ENCODE data around the gene REEP1. TPM values are rescaled to one million over a fixed set of nuclear protein-coding genes. Genes with fewer than 3 reads are reported as not detected.

REEP1 gene
- total RNA-seq, 1 donor from 2014 or later, result 167 TPM

GRCh38 chr2:86375623-86376022, 38.2 kb upstream of the REEP1 start:
- Mint-ChIP-seq H3K27me3 (ENCODE audit: unreplicated experiment) (peaks cover 3% of the 10 kb centered on the region), H3K9me3 (ENCODE audit: unreplicated experiment) (no peaks in the 10 kb centered on the region), H3K27ac (ENCODE audit: unreplicated experiment) (no peak overlapping the region), H3K4me1 (ENCODE audit: low read depth, unreplicated experiment) (peaks cover 8% of the 10 kb centered on the region), H3K36me3 (ENCODE audit: unreplicated experiment) (no peaks in the 10 kb centered on the region), H3K4me3 (ENCODE audit: unreplicated experiment) (no peak overlapping the region)
- no peak for DNase-seq
- TF ChIP-seq CTCF (IDR thresholded peaks at IDR 0.05; ENCODE audit: partially characterized antibody, unreplicated experiment), result no peak

- H3K4me3 Mint-ChIP-seq (ENCODE audit: unreplicated experiment), result peak overlapping the region; percentile 23
- peak; percentile 67 for TF ChIP-seq CTCF (IDR thresholded peaks at IDR 0.05; ENCODE audit: partially characterized antibody, unreplicated experiment)
- peaks cover 8% of the 10 kb centered on the region for H3K4me1 Mint-ChIP-seq (ENCODE audit: low read depth, unreplicated experiment)
- H3K36me3 Mint-ChIP-seq (ENCODE audit: unreplicated experiment), result peaks cover 8% of the 10 kb centered on the region
- DNase-seq, result peak; percentile 51
- H3K9me3 Mint-ChIP-seq (ENCODE audit: unreplicated experiment), result peaks cover 4% of the 10 kb centered on the region
- peaks cover 3% of the 10 kb centered on the region for H3K27me3 Mint-ChIP-seq (ENCODE audit: unreplicated experiment)
- peak overlapping the region; percentile 7 for H3K27ac Mint-ChIP-seq (ENCODE audit: unreplicated experiment)
These were observed 35.4 kb upstream of the REEP1 start for GRCh38 chr2:86372641-86373502.

- H3K27ac Mint-ChIP-seq (ENCODE audit: unreplicated experiment), result no peak overlapping the region
- H3K9me3 Mint-ChIP-seq (ENCODE audit: unreplicated experiment), result peaks cover 4% of the 10 kb centered on the region
- H3K27me3 Mint-ChIP-seq (ENCODE audit: unreplicated experiment), result peaks cover 3% of the 10 kb centered on the region
- no peak for DNase-seq
- TF ChIP-seq CTCF (IDR thresholded peaks at IDR 0.05; ENCODE audit: partially characterized antibody, unreplicated experiment), result no peak
- H3K4me1 Mint-ChIP-seq (ENCODE audit: low read depth, unreplicated experiment), result peaks cover 8% of the 10 kb centered on the region
- H3K36me3 Mint-ChIP-seq (ENCODE audit: unreplicated experiment), result peaks cover 8% of the 10 kb centered on the region
- no peak overlapping the region for H3K4me3 Mint-ChIP-seq (ENCODE audit: unreplicated experiment)
These were observed 34.7 kb upstream of the REEP1 start for GRCh38 chr2:86372133-86372532.

GRCh38 chr2:86371527-86371926, 34.1 kb upstream of the REEP1 start:
- Mint-ChIP-seq H3K4me3 (ENCODE audit: unreplicated experiment) (no peak overlapping the region), H3K9me3 (ENCODE audit: unreplicated experiment) (peaks cover 4% of the 10 kb centered on the region), H3K27me3 (ENCODE audit: unreplicated experiment) (peaks cover 3% of the 10 kb centered on the region), H3K36me3 (ENCODE audit: unreplicated experiment) (peaks cover 8% of the 10 kb centered on the region), H3K27ac (ENCODE audit: unreplicated experiment) (no peak overlapping the region), H3K4me1 (ENCODE audit: low read depth, unreplicated experiment) (peaks cover 8% of the 10 kb centered on the region)
- DNase-seq, result no peak
- no peak for TF ChIP-seq CTCF (IDR thresholded peaks at IDR 0.05; ENCODE audit: partially characterized antibody, unreplicated experiment)

- TF ChIP-seq CTCF (IDR thresholded peaks at IDR 0.05; ENCODE audit: partially characterized antibody, unreplicated experiment), result no peak
- Mint-ChIP-seq H3K36me3 (ENCODE audit: unreplicated experiment) (peaks cover 8% of the 10 kb centered on the region), H3K27ac (ENCODE audit: unreplicated experiment) (no peak overlapping the region), H3K9me3 (ENCODE audit: unreplicated experiment) (peaks cover 4% of the 10 kb centered on the region), H3K27me3 (ENCODE audit: unreplicated experiment) (peaks cover 3% of the 10 kb centered on the region), H3K4me3 (ENCODE audit: unreplicated experiment) (no peak overlapping the region), H3K4me1 (ENCODE audit: low read depth, unreplicated experiment) (peaks cover 8% of the 10 kb centered on the region)
- DNase-seq, result no peak
These were observed 33.2 kb upstream of the REEP1 start for GRCh38 chr2:86370579-86370978.
